ENCODE data around the gene P2RY11.

Gene P2RY11

GRCh38 chr19:10085641-10086590 is 25.6 kb upstream of the P2RY11 start, which contains the start of gene SHFL:
SHFL (plus strand) TSS chr19:10086317; CDS start chr19:10086428, 111 bp downstream.
- Histone ChIP-seq H3K4me2 (ENCODE audit: low read length) (peak within 1 kb of the TSS; percentile 99), H3K9me3 (replicated peaks; ENCODE audit: low read length) (no peaks in the 10 kb centered on the region), H3K4me3 (ENCODE audit: low read length) (peak within 1 kb of the TSS; percentile 92), H3K4me1 (ENCODE audit: control insufficient read depth, insufficient read depth, low read length) (no peaks in the 10 kb centered on the region), H3K9ac (ENCODE audit: low read depth, low read length) (peak within 1 kb of the TSS; percentile 94), H3K36me3 (ENCODE audit: insufficient read depth, low read length) (peaks cover 15% of the 10 kb centered on the region), H3K27me3 (ENCODE audit: control insufficient read depth, insufficient read depth, low read length) (no peaks in the 10 kb centered on the region)

- H3K36me3 ChIP-seq (ENCODE audit: insufficient read depth, low read length), result peaks cover 15% of the 10 kb centered on the region
- H3K4me2 ChIP-seq (ENCODE audit: low read length), result peak overlapping the region; percentile 99
- peak overlapping the region; percentile 94 for H3K9ac ChIP-seq (ENCODE audit: low read depth, low read length)
- H3K9me3 ChIP-seq (replicated peaks; ENCODE audit: low read length), result no peaks in the 10 kb centered on the region
- no peaks in the 10 kb centered on the region for H3K4me1 ChIP-seq (ENCODE audit: control insufficient read depth, insufficient read depth, low read length)
- peak overlapping the region; percentile 92 for H3K4me3 ChIP-seq (ENCODE audit: low read length)
- H3K27me3 ChIP-seq (ENCODE audit: control insufficient read depth, insufficient read depth, low read length), result no peaks in the 10 kb centered on the region
Measured at GRCh38 chr19:10086591-10087192, 24.8 kb upstream of the P2RY11 start.

GRCh38 chr19:10087296-10088061 is 24.0 kb upstream of the P2RY11 start:
- Histone ChIP-seq H3K36me3 (ENCODE audit: insufficient read depth, low read length) (peaks cover 18% of the 10 kb centered on the region), H3K27me3 (ENCODE audit: control insufficient read depth, insufficient read depth, low read length) (no peaks in the 10 kb centered on the region), H3K4me2 (ENCODE audit: low read length) (peak overlapping the region; percentile 99), H3K4me3 (ENCODE audit: low read length) (peak overlapping the region; percentile 92), H3K9me3 (replicated peaks; ENCODE audit: low read length) (no peaks in the 10 kb centered on the region), H3K9ac (ENCODE audit: low read depth, low read length) (no peak overlapping the region), H3K4me1 (ENCODE audit: control insufficient read depth, insufficient read depth, low read length) (no peaks in the 10 kb centered on the region)

- Histone ChIP-seq H3K4me3 (ENCODE audit: low read length) (no peak overlapping the region), H3K9me3 (replicated peaks; ENCODE audit: low read length) (no peaks in the 10 kb centered on the region), H3K9ac (ENCODE audit: low read depth, low read length) (no peak overlapping the region), H3K4me2 (ENCODE audit: low read length) (no peak overlapping the region), H3K27me3 (ENCODE audit: control insufficient read depth, insufficient read depth, low read length) (no peaks in the 10 kb centered on the region), H3K36me3 (ENCODE audit: insufficient read depth, low read length) (peaks cover 22% of the 10 kb centered on the region), H3K4me1 (ENCODE audit: control insufficient read depth, insufficient read depth, low read length) (no peaks in the 10 kb centered on the region)
Measured at GRCh38 chr19:10088949-10089554, 22.4 kb upstream of the P2RY11 start.

GRCh38 chr19:10089801-10090375 is 21.6 kb upstream of the P2RY11 start:
- H3K27me3 ChIP-seq (ENCODE audit: control insufficient read depth, insufficient read depth, low read length), result no peaks in the 10 kb centered on the region
- H3K4me2 ChIP-seq (ENCODE audit: low read length), result no peak overlapping the region
- H3K36me3 ChIP-seq (ENCODE audit: insufficient read depth, low read length), result peaks cover 22% of the 10 kb centered on the region
- no peaks in the 10 kb centered on the region for H3K9me3 ChIP-seq (replicated peaks; ENCODE audit: low read length)
- no peaks in the 10 kb centered on the region for H3K4me1 ChIP-seq (ENCODE audit: control insufficient read depth, insufficient read depth, low read length)
- no peak overlapping the region for H3K9ac ChIP-seq (ENCODE audit: low read depth, low read length)
- no peak overlapping the region for H3K4me3 ChIP-seq (ENCODE audit: low read length)

GRCh38 chr19:10091370-10091687 is 20.2 kb upstream of the P2RY11 start:
- Histone ChIP-seq H3K36me3 (ENCODE audit: insufficient read depth, low read length) (peaks cover 20% of the 10 kb centered on the region), H3K4me2 (ENCODE audit: low read length) (no peak overlapping the region), H3K9ac (ENCODE audit: low read depth, low read length) (no peak overlapping the region), H3K4me1 (ENCODE audit: control insufficient read depth, insufficient read depth, low read length) (peaks cover 6% of the 10 kb centered on the region), H3K27me3 (ENCODE audit: control insufficient read depth, insufficient read depth, low read length) (no peaks in the 10 kb centered on the region), H3K9me3 (replicated peaks; ENCODE audit: low read length) (no peaks in the 10 kb centered on the region), H3K4me3 (ENCODE audit: low read length) (no peak overlapping the region)

- peaks cover 11% of the 10 kb centered on the region for H3K4me1 ChIP-seq (ENCODE audit: control insufficient read depth, insufficient read depth, low read length)
Measured at GRCh38 chr19:10091895-10092641, 19.4 kb upstream of the P2RY11 start.

GRCh38 chr19:10092648-10093294 is 18.7 kb upstream of the P2RY11 start:
- Histone ChIP-seq H3K9ac (ENCODE audit: low read depth, low read length) (no peak overlapping the region), H3K36me3 (ENCODE audit: insufficient read depth, low read length) (peaks cover 18% of the 10 kb centered on the region), H3K9me3 (replicated peaks; ENCODE audit: low read length) (no peaks in the 10 kb centered on the region), H3K4me1 (ENCODE audit: control insufficient read depth, insufficient read depth, low read length) (peaks cover 11% of the 10 kb centered on the region), H3K4me3 (ENCODE audit: low read length) (no peak overlapping the region), H3K4me2 (ENCODE audit: low read length) (no peak overlapping the region), H3K27me3 (ENCODE audit: control insufficient read depth, insufficient read depth, low read length) (no peaks in the 10 kb centered on the region)

More at GRCh38 chr19:10091895-10092641, 19.4 kb upstream of the P2RY11 start:
- no peaks in the 10 kb centered on the region for H3K27me3 ChIP-seq (ENCODE audit: control insufficient read depth, insufficient read depth, low read length)
- H3K9me3 ChIP-seq (replicated peaks; ENCODE audit: low read length), result no peaks in the 10 kb centered on the region
- no peak overlapping the region for H3K4me2 ChIP-seq (ENCODE audit: low read length)
- H3K9ac ChIP-seq (ENCODE audit: low read depth, low read length), result no peak overlapping the region
- H3K4me3 ChIP-seq (ENCODE audit: low read length), result no peak overlapping the region
- H3K36me3 ChIP-seq (ENCODE audit: insufficient read depth, low read length), result peaks cover 18% of the 10 kb centered on the region

- Histone ChIP-seq H3K27me3 (ENCODE audit: control insufficient read depth, insufficient read depth, low read length) (no peaks in the 10 kb centered on the region), H3K4me1 (ENCODE audit: control insufficient read depth, insufficient read depth, low read length) (peaks cover 11% of the 10 kb centered on the region), H3K4me3 (ENCODE audit: low read length) (no peak overlapping the region), H3K9ac (ENCODE audit: low read depth, low read length) (no peak overlapping the region), H3K9me3 (replicated peaks; ENCODE audit: low read length) (no peaks in the 10 kb centered on the region), H3K4me2 (ENCODE audit: low read length) (no peak overlapping the region), H3K36me3 (ENCODE audit: insufficient read depth, low read length) (peaks cover 18% of the 10 kb centered on the region)
Measured at GRCh38 chr19:10093295-10094186, 18.0 kb upstream of the P2RY11 start.
